MCF 10A (cell line): ENCODE data around the gene IAPP. TPM values are rescaled to one million over a fixed set of nuclear protein-coding genes. Genes with fewer than 3 reads are reported as not detected.
"Not testable (repeated sequence)": the region's sequence is repeated elsewhere in the genome, so short reads cannot be mapped to it uniquely, and the experiment has no call there.

Experiments
- BruUV-seq: library from RNA; stranded (reverse); fragments of 400-500 nt; replicated peaks from 2 replicates; lab custom pipeline; 2021; lab: Mats Ljungman, UMichigan
- CTCF ChIA-PET: fragments of 300-600 bp; sonication (Branson Sonifier 250); formaldehyde crosslinking; extraction: SDS; loops from one replicate; lab custom pipeline; 2021; ENCODE audit warnings: antibody characterized with exemption, inconsistent platforms; lab: Yijun Ruan, JAX
- POLR2A ChIA-PET: fragments of 300-600, 350-650 bp; sonication (Branson Sonifier 250); formaldehyde crosslinking; extraction: SDS; loops from one replicate; lab custom pipeline; 2020; ENCODE audit warnings: antibody characterized with exemption, inconsistent platforms; lab: Yijun Ruan, JAX
- DNase-seq: peaks from one replicate; pipeline ENCODE4 v3.0.0-alpha.2; 2018; ENCODE audit not compliant: unreplicated experiment
- H3K27ac Mint-ChIP-seq: one replicate; pipeline ENCODE4 v1.8.0; 2022; ENCODE audit warnings: mild to moderate bottlenecking, low read depth, mixed read lengths; ENCODE audit not compliant: unreplicated experiment
- H3K27me3 Mint-ChIP-seq: one replicate; pipeline ENCODE4 v1.8.0; 2022; ENCODE audit warnings: mixed read lengths; ENCODE audit not compliant: insufficient read depth, unreplicated experiment
- H3K36me3 Mint-ChIP-seq: one replicate; pipeline ENCODE4 v1.8.0; 2022; ENCODE audit warnings: mild to moderate bottlenecking, moderate library complexity, mixed read lengths; ENCODE audit not compliant: insufficient read depth, unreplicated experiment
- H3K4me1 Mint-ChIP-seq: one replicate; pipeline ENCODE4 v1.8.0; 2022; ENCODE audit warnings: mixed read lengths; ENCODE audit not compliant: insufficient read depth, unreplicated experiment
- H3K4me3 Mint-ChIP-seq: one replicate; pipeline ENCODE4 v1.8.0; 2022; ENCODE audit warnings: mild to moderate bottlenecking, moderate library complexity, mixed read lengths; ENCODE audit not compliant: unreplicated experiment
- H3K9me3 Mint-ChIP-seq: one replicate; pipeline ENCODE4 v1.8.0; 2022; ENCODE audit warnings: mixed read lengths; ENCODE audit not compliant: unreplicated experiment
- intact Hi-C: fragments of 100-400 bp; cut with micrococcal nuclease; formaldehyde crosslinking; loops from 2 replicates; pipeline ENCODE4 v1.14.1; 2022
- total RNA-seq: library from RNA; stranded (reverse); gene quantifications from 2 replicates; pipeline ENCODE4 v1.2.3, GENCODE V29; 2022
- TF ChIP-seq, protein P1 (sequence below): fragments of 200-600 bp; IDR thresholded peaks from one replicate; pipeline ENCODE4 v1.8.0; 2022; ENCODE audit warnings: antibody characterized with exemption, mild to moderate bottlenecking; ENCODE audit not compliant: unreplicated experiment

The IAPP gene
- total RNA-seq, 1 experiment from 2014 or later, result not detected

DNA sequence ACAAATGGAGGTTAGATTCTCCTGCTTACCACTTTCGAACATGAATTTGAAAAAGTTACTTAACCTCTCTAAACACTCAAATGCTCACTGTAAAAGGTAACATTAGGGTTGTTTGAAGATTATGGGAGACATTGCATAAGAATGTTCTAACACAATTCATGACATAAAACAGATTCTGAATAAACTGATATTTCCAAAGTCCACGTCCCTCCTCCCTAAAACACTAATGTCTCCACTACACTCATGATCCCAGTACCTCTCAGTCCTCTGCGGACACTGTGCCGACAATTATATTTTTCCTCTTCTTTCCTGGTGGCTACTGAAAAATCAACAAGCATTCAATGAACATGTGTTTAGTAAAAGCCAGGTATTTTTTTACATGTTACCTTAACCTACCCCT is 18.8 kb upstream of the IAPP start:
- H3K27me3 Mint-ChIP-seq, result peaks cover 78% of the 10 kb centered on the region
- H3K4me3 Mint-ChIP-seq, result no peak overlapping the region
- ChIA-PET CTCF (no interaction called here), POLR2A (no interaction called here)
- H3K27ac Mint-ChIP-seq, result no peak overlapping the region
- no peaks in the 10 kb centered on the region for H3K4me1 Mint-ChIP-seq
- TF ChIP-seq, protein P1, sequence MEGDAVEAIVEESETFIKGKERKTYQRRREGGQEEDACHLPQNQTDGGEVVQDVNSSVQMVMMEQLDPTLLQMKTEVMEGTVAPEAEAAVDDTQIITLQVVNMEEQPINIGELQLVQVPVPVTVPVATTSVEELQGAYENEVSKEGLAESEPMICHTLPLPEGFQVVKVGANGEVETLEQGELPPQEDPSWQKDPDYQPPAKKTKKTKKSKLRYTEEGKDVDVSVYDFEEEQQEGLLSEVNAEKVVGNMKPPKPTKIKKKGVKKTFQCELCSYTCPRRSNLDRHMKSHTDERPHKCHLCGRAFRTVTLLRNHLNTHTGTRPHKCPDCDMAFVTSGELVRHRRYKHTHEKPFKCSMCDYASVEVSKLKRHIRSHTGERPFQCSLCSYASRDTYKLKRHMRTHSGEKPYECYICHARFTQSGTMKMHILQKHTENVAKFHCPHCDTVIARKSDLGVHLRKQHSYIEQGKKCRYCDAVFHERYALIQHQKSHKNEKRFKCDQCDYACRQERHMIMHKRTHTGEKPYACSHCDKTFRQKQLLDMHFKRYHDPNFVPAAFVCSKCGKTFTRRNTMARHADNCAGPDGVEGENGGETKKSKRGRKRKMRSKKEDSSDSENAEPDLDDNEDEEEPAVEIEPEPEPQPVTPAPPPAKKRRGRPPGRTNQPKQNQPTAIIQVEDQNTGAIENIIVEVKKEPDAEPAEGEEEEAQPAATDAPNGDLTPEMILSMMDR, result no peak
- H3K36me3 Mint-ChIP-seq, result no peaks in the 10 kb centered on the region
- BruUV-seq, result no TSS peak
- intact Hi-C loops, result no loop called here
- DNase-seq, result no peak
- H3K9me3 Mint-ChIP-seq, result no peaks in the 10 kb centered on the region

DNA sequence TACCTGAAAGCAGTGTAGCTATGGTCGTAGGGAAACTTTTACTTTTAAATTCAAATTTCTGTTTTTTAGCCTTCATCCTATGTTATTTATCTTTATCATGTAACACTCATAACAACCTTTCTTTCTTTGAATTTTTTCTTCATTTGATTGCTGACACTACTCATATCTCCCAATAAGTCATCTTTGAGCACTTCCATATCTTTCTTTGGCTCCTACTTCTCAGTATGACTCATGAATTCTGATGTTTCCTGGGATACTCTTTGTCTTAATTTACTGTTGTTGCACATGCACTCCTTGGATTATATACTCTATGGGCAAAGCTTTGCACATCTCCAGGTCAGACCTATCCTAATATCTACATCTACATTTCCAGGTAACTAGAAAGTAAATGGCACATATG is 18.1 kb upstream of the IAPP start:
- H3K9me3 Mint-ChIP-seq, result no peaks in the 10 kb centered on the region
- ChIA-PET POLR2A (interaction anchor here (0.6 kb wide), 1 partner anchor 16 kb away, joined by 3 read pairs; no protein-coding TSS in a partner anchor), CTCF (no interaction called here)
- no peaks in the 10 kb centered on the region for H3K36me3 Mint-ChIP-seq
- TF ChIP-seq, protein P1, result no peak
- H3K27ac Mint-ChIP-seq, result no peak overlapping the region
- no TSS peak for BruUV-seq
- H3K4me3 Mint-ChIP-seq, result no peak overlapping the region
- no peaks in the 10 kb centered on the region for H3K4me1 Mint-ChIP-seq
- intact Hi-C loops, result no loop called here
- no peak for DNase-seq
- H3K27me3 Mint-ChIP-seq, result peaks cover 78% of the 10 kb centered on the region

DNA sequence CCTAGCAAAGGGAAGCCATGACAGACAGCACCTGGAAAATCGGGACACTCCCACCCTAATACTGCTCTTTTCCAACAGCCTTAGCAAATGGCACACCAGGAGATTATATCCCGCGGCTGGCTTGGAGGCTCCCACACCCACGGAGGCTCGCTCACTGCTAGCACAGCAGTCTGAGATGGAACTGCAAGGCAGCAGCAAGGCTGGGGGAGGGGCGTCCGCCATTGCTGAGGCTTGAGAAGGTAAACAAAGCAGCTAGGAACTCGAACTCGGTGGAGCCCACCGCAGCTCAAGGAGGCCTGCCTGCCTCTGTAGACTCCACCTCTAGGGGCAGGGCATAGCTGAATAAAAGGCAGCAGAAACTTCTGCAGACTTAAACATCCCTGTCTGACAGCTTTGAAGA is 12.1 kb upstream of the IAPP start:
- H3K4me1 Mint-ChIP-seq, H3K36me3 Mint-ChIP-seq, H3K9me3 Mint-ChIP-seq, BruUV-seq, H3K4me3 Mint-ChIP-seq, H3K27ac Mint-ChIP-seq, DNase-seq, CTCF ChIA-PET, POLR2A ChIA-PET: not testable (repeated sequence)
- intact Hi-C loops, result loop anchor here (10.0 kb wide), 1 partner anchor 54 kb away; no protein-coding TSS in a partner anchor
- H3K27me3 Mint-ChIP-seq, result peaks cover 71% of the 10 kb centered on the region

DNA sequence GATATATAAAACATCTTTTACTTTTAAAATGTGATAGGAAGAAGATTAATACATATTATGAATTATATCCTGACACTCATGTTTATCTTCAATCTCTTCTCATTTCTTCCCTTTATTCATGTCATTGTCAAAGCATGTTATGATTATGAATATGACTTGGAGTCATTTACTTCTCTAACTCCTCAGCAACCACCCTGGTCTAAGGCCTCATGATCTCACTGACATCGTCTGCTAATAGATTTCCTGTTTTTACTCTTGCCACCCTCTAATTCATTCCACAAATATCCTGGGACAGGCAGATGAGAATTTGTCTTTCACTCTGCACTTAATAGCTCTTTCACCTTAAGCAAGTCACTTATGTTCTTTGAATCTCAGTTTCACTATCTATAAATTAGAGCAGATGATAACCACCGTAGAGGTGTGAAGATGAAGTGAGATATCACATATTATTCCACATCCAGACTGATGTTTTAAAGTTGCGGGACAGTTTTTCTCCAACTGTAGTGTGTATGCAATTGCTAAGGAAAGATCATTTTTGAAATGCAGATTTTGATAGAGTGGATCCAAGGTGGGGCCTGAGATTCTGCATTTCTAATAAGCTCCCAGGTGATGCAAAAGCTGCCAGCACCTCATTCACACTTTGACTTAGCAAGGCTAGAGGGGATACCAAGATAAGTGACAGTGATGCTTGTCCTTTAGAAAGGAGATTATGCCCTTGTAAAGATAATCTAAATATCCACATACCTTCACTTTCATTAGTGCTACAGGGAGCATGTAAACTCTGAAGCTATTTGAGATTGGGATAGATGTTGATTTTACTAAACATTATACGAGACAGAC is 3.3 kb upstream of the IAPP start:
- H3K4me3 Mint-ChIP-seq, result no peak overlapping the region
- H3K9me3 Mint-ChIP-seq, result no peaks in the 10 kb centered on the region
- ChIA-PET POLR2A (no interaction called here), CTCF (interaction anchor here (0.7 kb wide), 1 partner anchor 26 kb away, joined by 3 read pairs; no protein-coding TSS in a partner anchor)
- intact Hi-C loops, result loop anchor here (10.0 kb wide), 1 partner anchor 45 kb away; no protein-coding TSS in a partner anchor
- H3K36me3 Mint-ChIP-seq, result no peaks in the 10 kb centered on the region
- H3K4me1 Mint-ChIP-seq, result no peaks in the 10 kb centered on the region
- H3K27ac Mint-ChIP-seq, result no peak overlapping the region
- TF ChIP-seq, protein P1, result no peak
- no peak for DNase-seq
- H3K27me3 Mint-ChIP-seq, result peaks cover 68% of the 10 kb centered on the region
- BruUV-seq, result no TSS peak
